Astrocyte (in vitro differentiated cells and primary cell): Measurements from ENCODE around the gene SMAP2.

Experiments used
- CTCF ChIP-seq: IDR thresholded peaks from 2 replicates; pipeline ENCODE4 v1.5.1; 2011; ENCODE audit warnings: low read depth, mild to moderate bottlenecking, inconsistent platforms, low read length, moderate library complexity; ENCODE audit not compliant: insufficient read depth
- EZH2 ChIP-seq: IDR thresholded peaks from 2 replicates; pipeline ENCODE4 v1.6.1; 2012; ENCODE audit warnings: mild to moderate bottlenecking, low read length, inconsistent platforms; ENCODE audit not compliant: insufficient read depth

- no peak for TF ChIP-seq CTCF
- TF ChIP-seq EZH2 = no peak
These were observed 37.8 kb downstream of the SMAP2 start for GRCh38 chr1:40411294-40411693.
